BLaER1 (cell line): Measurements from ENCODE around the gene CEL.
"Not testable (repeated sequence)": the region's sequence is repeated elsewhere in the genome, so short reads cannot be mapped to it uniquely, and the experiment has no call there.

Experiments
- H3K27ac ChIP-seq: shearing (Covaris generic); formaldehyde crosslinking; 2 replicates; pipeline ENCODE4 v1.8.1; 2022
- H3K27me3 ChIP-seq: shearing (Covaris generic); formaldehyde crosslinking; 2 replicates; pipeline ENCODE4 v1.8.1; 2022
- H3K36me3 ChIP-seq: shearing (Covaris generic); formaldehyde crosslinking; 2 replicates; pipeline ENCODE4 v1.8.1; 2022
- H3K4me1 ChIP-seq: shearing (Covaris generic); formaldehyde crosslinking; 2 replicates; pipeline ENCODE4 v1.8.1; 2022
- H3K4me2 ChIP-seq: shearing (Covaris generic); formaldehyde crosslinking; 2 replicates; pipeline ENCODE4 v1.8.1; 2022
- H3K4me3 ChIP-seq: shearing (Covaris generic); formaldehyde crosslinking; 2 replicates; pipeline ENCODE4 v1.8.1; 2022
- H3K9ac ChIP-seq: shearing (Covaris generic); formaldehyde crosslinking; 2 replicates; pipeline ENCODE4 v1.8.1; 2022
- H3K9me3 ChIP-seq: shearing (Covaris generic); formaldehyde crosslinking; 2 replicates; pipeline ENCODE4 v1.8.1; 2022
- H4K20me1 ChIP-seq: shearing (Covaris generic); formaldehyde crosslinking; 2 replicates; pipeline ENCODE4 v1.8.1; 2022
- Cebpa-rat ChIP-seq: shearing (Covaris generic); IDR thresholded peaks from 2 replicates; pipeline ENCODE4 v1.8.1; 2022

Gene CEL

DNA sequence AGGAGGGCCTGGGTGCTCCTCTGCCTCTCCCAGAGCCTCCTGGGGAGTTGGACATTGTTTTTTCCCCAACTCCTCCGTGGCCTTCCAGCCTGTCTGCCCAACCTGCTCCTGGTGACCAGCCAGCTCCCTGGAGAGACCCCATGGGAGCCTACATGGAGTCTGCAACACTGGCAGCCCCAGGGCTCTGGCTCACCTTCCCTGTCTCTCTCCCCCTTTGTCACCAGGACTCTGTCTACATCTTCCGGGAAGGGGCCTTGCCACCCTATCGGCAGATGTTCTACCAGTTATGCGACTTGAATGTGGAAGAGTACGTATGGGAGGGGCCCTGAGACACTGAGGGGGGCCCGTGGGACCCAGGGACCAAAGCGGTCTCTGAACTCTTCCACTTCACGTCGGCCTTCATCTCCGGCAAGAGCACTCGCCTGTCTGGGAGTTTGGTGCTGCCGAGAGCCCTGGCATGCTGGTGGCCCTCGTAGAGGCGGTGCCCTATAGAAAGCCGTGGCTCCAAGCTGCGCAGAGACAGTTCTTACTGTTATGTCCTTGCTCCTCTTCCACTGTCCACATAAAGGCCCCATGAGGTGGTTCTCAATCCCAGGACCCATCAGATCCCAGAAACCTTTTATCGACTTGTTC lies 5.9 kb upstream of the CEL start:
- H3K27me3 ChIP-seq: no peaks in the 10 kb centered on the region
- H3K36me3 ChIP-seq: peaks cover 68% of the 10 kb centered on the region
- peak overlapping the region; percentile 77 for H3K27ac ChIP-seq
- peaks cover 64% of the 10 kb centered on the region for H3K4me1 ChIP-seq
- peak overlapping the region; percentile 95 for H3K4me2 ChIP-seq
- H4K20me1 ChIP-seq: peaks cover 43% of the 10 kb centered on the region
- no peak for TF ChIP-seq Cebpa-rat
- H3K9me3 ChIP-seq: no peaks in the 10 kb centered on the region
- H3K4me3 ChIP-seq: no peak overlapping the region
- no peak overlapping the region for H3K9ac ChIP-seq

DNA sequence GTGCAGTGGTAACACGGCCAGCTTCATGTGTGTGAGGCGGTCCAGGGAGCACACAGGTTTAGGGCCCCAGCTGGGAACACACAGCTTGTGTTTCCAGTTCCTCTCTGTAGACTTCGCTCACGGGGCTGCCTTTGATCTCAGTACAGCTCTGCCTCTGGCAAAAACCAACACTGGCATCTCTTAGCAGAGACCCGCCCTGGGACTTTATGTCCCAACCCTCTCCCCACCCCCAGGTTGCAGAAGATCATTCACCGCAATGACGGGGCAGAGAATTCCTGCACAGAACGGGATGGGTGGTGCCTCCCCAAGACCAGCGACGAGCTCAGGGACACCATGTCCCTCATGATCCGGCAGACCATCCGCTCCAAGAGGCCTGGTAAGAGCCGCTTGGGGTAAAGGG lies 5.2 kb upstream of the CEL start:
- no peak for TF ChIP-seq Cebpa-rat
- H3K4me1 ChIP-seq: peaks cover 70% of the 10 kb centered on the region
- H3K27ac ChIP-seq: peak overlapping the region; percentile 77
- no peaks in the 10 kb centered on the region for H3K27me3 ChIP-seq
- peak overlapping the region; percentile 59; the same call in 1 of the 2 replicates for H3K9ac ChIP-seq
- peaks cover 37% of the 10 kb centered on the region for H4K20me1 ChIP-seq
- H3K9me3 ChIP-seq: no peaks in the 10 kb centered on the region
- peak overlapping the region; percentile 95 for H3K4me2 ChIP-seq
- 0 out of 2 replicates have a peak overlapping the region, but pooled peaks have one; percentile 20 for H3K4me3 ChIP-seq
- peaks cover 62% of the 10 kb centered on the region for H3K36me3 ChIP-seq

DNA sequence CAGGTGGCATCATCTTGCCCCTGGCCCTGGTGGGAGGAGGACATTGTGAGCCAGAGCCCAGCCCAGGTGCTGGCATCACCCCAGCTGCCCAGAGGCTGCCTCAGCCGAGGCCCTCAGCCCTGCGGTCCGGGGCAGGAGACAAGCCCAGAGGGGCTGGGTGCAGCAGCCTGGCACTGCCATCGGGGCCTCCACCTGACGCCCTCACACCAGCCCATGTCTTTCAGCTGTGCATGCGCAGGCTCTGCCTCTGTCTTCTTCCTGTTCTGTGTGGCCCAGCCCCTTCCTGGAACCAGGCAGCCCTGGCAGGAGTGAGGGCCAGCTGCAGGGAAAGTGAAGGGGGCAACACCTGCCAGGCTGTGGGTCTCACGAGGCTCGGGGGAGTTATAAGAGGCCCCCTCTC lies 4.8 kb upstream of the CEL start:
- Histone ChIP-seq H3K27me3 (no peaks in the 10 kb centered on the region), H4K20me1 (peaks cover 32% of the 10 kb centered on the region), H3K36me3 (peaks cover 57% of the 10 kb centered on the region), H3K9me3 (no peaks in the 10 kb centered on the region), H3K4me2 (peak overlapping the region; percentile 95), H3K4me3 (0 out of 2 replicates have a peak overlapping the region, but pooled peaks have one; percentile 20), H3K9ac (peak overlapping the region; percentile 59), H3K4me1 (peaks cover 75% of the 10 kb centered on the region), H3K27ac (peak overlapping the region; percentile 77)
- no peak for TF ChIP-seq Cebpa-rat

DNA sequence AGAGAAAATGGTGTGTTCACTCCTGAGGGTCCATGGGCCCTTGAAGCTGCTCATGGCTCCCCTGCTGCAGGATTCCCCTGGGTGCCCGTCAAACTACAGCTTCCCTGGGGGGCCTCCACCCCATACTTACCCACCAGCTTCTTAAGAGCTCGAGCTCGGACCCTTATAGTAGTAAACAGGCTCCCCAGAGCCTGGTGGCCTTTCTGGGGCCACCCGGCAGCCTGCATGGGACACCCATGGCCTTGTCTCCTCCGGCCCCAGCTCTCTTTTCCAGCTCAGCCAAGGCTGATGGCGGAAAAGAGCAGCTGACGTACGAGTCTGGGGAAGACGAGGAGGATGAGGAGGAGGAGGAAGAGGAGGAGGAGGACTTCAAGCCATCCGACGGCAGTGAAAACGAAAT lies 4.2 kb upstream of the CEL start:
- H3K4me2 ChIP-seq: peak overlapping the region; percentile 95
- peak overlapping the region; percentile 77 for H3K27ac ChIP-seq
- peaks cover 32% of the 10 kb centered on the region for H4K20me1 ChIP-seq
- H3K36me3 ChIP-seq: peaks cover 52% of the 10 kb centered on the region
- no peaks in the 10 kb centered on the region for H3K9me3 ChIP-seq
- TF ChIP-seq Cebpa-rat: no peak
- H3K9ac ChIP-seq: peak overlapping the region; percentile 45
- peaks cover 77% of the 10 kb centered on the region for H3K4me1 ChIP-seq
- no peak overlapping the region for H3K4me3 ChIP-seq
- H3K27me3 ChIP-seq: no peaks in the 10 kb centered on the region

DNA sequence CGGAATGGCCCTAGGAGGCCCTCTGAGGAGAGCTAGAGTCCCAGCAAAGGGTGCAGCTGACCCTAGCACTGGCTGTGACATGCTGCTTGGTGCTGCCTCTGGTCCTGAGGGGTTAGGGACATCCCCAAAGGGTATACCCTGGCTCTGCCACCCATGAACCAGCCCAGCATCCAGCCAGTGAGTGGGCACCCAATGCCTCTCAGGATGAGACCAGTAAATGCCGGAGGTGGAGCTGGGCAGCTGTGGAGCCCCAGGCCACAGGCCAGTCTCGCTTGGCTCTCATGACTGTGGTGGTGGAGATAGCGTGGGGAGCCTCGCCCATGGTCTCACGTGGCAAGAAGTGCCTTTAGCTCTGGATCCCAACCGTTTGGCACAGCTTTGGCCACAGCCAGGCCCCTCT lies 3.7 kb upstream of the CEL start:
- Histone ChIP-seq H3K36me3 (peaks cover 47% of the 10 kb centered on the region), H3K4me3 (no peak overlapping the region), H4K20me1 (peaks cover 33% of the 10 kb centered on the region), H3K4me1 (peaks cover 79% of the 10 kb centered on the region), H3K4me2 (peak overlapping the region; percentile 95), H3K9me3 (no peaks in the 10 kb centered on the region), H3K27ac (peak overlapping the region; percentile 77), H3K9ac (peak overlapping the region; percentile 25; the same call in 1 of the 2 replicates), H3K27me3 (no peaks in the 10 kb centered on the region)
- TF ChIP-seq Cebpa-rat: no peak

DNA sequence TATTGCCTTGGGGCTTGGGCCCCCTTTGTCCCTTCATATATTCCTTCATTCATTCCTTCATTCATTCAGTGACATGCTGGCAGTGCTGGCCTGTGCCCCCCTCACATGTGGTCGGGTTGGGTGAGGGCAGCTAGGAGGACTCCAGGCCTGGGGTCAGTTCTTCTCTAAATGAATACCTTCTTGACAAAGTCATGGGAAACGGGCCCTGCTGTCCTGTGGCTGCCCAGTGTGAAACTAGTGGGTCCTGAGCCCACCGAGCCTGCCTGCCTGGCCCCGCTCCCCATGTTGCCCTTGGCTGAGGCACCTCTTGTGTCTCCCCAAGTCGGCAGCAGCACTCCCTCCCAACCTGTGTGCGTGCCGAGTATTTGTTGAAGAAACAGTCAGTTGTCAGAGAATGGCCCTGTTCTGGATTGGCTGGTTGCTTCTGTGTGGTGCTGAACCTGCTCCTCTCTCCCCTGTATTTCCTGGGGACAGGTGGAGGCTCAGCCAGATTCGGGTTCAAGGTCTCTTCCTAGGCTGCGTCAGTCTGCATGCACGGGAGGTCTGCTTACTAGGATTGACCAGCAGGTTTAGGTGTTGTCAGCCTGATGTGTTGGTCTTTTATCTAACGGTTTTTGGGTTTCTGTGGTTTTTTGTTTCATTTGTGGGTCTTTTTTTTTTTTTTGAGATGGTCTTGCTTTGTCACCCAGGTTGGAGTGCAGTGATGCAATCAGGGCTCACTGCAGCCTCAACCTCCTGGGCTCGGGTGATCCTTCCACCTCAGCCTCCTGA lies 3.0 kb upstream of the CEL start:
- Histone ChIP-seq H3K4me1 (peaks cover 86% of the 10 kb centered on the region), H3K36me3 (peaks cover 40% of the 10 kb centered on the region), H3K9me3 (no peaks in the 10 kb centered on the region), H4K20me1 (peaks cover 39% of the 10 kb centered on the region), H3K9ac (peak overlapping the region; percentile 25; the same call in 1 of the 2 replicates), H3K4me3 (peak overlapping the region; percentile 32; the same call in 1 of the 2 replicates), H3K4me2 (peak overlapping the region; percentile 95), H3K27ac (peak overlapping the region; percentile 77), H3K27me3 (no peaks in the 10 kb centered on the region)
- TF ChIP-seq Cebpa-rat: peak; percentile 76; the same call in 1 of the 2 replicates

DNA sequence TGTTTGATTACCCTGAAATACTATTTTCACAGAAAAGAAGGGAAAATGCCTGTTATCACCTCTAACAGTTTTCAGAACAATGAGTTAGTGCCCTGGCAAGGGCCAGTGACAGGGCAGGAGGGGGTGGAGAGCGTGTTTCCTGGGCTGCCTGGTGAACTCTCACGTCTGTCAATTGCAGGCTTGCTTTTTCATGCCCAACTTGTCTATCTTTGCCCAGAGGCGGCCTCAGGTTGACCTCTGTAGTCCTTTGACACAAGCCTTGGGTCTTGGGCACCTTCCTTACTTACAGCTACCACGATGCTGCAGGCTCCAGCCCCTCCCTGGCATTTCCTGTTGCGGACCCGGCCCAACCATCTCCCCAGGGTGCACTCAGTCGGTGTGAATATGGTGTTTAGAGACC lies 2.2 kb upstream of the CEL start:
- Histone ChIP-seq H3K9ac (peak overlapping the region; percentile 59), H4K20me1 (peaks cover 47% of the 10 kb centered on the region), H3K36me3 (peaks cover 31% of the 10 kb centered on the region), H3K9me3 (no peaks in the 10 kb centered on the region), H3K27ac (peak overlapping the region; percentile 65), H3K4me3 (peak overlapping the region; percentile 32), H3K4me1 (peaks cover 93% of the 10 kb centered on the region), H3K27me3 (no peaks in the 10 kb centered on the region), H3K4me2 (peak overlapping the region; percentile 95)
- no peak for TF ChIP-seq Cebpa-rat

DNA sequence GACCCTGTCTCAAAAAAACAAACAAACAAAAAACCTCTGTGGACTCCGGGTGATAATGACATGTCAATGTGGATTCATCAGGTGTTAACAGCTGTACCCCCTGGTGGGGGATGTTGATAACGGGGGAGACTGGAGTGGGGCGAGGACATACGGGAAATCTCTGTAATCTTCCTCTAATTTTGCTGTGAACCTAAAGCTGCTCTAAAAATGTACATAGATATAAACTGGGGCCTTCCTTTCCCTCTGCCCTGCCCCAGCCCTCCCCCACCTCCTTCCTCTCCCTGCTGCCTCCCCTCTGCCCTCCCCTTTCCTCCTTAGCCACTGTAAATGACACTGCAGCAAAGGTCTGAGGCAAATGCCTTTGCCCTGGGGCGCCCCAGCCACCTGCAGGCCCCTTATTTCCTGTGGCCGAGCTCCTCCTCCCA lies 1.4 kb upstream of the CEL start:
- Histone ChIP-seq H3K4me2 (peak overlapping the region; percentile 95), H3K9ac (peak overlapping the region; percentile 59), H3K9me3 (no peaks in the 10 kb centered on the region), H3K27ac (peak overlapping the region; percentile 65), H3K27me3 (no peaks in the 10 kb centered on the region), H3K36me3 (peaks cover 23% of the 10 kb centered on the region), H3K4me3 (peak overlapping the region; percentile 32), H3K4me1 (peaks cover 90% of the 10 kb centered on the region), H4K20me1 (peaks cover 42% of the 10 kb centered on the region)
- TF ChIP-seq Cebpa-rat: no peak

DNA sequence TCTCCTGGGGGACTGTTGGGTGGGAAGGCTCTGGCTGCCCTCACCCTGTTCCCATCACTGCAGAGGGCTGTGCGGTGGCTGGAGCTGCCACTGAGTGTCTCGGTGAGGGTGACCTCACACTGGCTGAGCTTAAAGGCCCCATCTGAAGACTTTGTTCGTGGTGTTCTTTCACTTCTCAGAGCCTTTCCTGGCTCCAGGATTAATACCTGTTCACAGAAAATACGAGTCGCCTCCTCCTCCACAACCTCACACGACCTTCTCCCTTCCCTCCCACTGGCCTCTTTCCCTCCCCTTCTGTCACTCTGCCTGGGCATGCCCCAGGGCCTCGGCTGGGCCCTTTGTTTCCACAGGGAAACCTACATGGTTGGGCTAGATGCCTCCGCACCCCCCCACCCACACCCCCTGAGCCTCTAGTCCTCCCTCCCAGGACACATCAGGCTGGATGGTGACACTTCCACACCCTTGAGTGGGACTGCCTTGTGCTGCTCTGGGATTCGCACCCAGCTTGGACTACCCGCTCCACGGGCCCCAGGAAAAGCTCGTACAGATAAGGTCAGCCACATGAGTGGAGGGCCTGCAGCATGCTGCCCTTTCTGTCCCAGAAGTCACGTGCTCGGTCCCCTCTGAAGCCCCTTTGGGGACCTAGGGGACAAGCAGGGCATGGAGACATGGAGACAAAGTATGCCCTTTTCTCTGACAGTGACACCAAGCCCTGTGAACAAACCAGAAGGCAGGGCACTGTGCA lies 590 bp upstream of the CEL start:
- Histone ChIP-seq H3K4me1 (peaks cover 82% of the 10 kb centered on the region), H3K27ac (peak overlapping the region; percentile 66), H3K9ac (peak overlapping the region; percentile 50), H4K20me1 (peaks cover 34% of the 10 kb centered on the region), H3K4me2 (peak overlapping the region; percentile 95), H3K36me3 (peaks cover 15% of the 10 kb centered on the region)
- not testable (repeated sequence) for H3K4me3 ChIP-seq, H3K27me3 ChIP-seq, H3K9me3 ChIP-seq

DNA sequence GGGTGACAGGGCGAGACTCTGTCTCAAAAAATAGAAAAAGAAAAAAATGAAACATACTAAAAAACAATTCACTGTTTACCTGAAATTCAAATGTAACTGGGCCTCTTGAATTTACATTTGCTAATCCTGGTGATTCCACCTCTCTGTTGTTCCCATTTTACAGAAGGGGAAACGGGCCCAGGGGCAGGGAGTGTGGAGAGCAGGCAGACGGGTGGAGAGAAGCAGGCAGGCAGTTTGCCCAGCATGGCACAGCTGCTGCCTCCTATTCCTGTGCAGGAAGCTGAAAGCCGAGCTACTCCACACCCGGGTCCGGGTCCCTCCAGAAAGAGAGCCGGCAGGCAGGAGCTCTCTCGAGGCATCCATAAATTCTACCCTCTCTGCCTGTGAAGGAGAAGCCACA lies 788 bp downstream of the CEL start:
- not testable (repeated sequence) for H3K27me3 ChIP-seq, H3K27ac ChIP-seq, H3K4me3 ChIP-seq, H3K9me3 ChIP-seq, H3K9ac ChIP-seq
- H3K4me1 ChIP-seq: peaks cover 68% of the 10 kb centered on the region
- H4K20me1 ChIP-seq: peaks cover 26% of the 10 kb centered on the region; the same call in 1 of the 2 replicates
- peak overlapping the region; percentile 25; the same call in 1 of the 2 replicates for H3K4me2 ChIP-seq
- peaks cover 12% of the 10 kb centered on the region for H3K36me3 ChIP-seq
